NCI-H526 (cell line): ENCODE results near the gene KANK4.

ENCODE experiments used
- DNase-seq, 2 experiments: peaks; one replicate each; lab custom pipeline; 2025; lab: John Stamatoyannopoulos, UW

Gene KANK4

GRCh38 chr1:62304975-62305374 is 14.3 kb downstream of the KANK4 start:
- no peak for DNase-seq

- DNase-seq, result no peak
Measured at GRCh38 chr1:62304515-62304914, 14.7 kb downstream of the KANK4 start.

DNA sequence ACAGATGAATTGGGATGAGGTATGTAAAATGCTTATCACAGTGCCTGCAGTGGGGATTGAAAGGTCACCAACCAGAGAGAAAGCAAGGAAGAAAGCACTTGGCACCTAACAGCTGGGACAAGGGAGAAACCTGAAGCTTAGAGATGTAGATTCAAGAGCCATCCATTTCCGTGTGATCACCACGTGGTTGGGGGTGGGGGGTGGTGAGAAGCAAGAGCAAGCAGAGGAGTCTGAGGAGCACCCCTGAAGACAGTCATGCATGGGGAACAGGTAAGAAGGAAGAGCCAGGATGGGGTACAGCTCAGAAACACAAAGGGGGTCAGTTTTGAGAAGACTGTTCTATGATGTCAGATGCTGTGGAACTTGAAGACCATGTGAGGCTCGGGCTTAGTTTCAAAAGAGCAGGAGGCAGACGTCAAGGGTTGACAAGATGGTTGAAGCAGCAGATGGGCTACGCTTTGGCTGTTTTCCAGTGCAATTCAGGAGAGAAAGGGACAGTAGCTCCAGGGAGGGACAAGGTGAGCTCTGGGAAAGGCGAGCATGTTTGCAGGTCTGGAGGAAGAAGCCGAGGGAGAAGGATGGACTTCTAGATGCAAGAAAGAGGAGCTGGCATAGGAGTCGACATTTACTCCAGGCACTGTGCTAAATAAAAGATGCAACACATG is 17.4 kb downstream of the KANK4 start:
- DNase-seq, result no peak

DNA sequence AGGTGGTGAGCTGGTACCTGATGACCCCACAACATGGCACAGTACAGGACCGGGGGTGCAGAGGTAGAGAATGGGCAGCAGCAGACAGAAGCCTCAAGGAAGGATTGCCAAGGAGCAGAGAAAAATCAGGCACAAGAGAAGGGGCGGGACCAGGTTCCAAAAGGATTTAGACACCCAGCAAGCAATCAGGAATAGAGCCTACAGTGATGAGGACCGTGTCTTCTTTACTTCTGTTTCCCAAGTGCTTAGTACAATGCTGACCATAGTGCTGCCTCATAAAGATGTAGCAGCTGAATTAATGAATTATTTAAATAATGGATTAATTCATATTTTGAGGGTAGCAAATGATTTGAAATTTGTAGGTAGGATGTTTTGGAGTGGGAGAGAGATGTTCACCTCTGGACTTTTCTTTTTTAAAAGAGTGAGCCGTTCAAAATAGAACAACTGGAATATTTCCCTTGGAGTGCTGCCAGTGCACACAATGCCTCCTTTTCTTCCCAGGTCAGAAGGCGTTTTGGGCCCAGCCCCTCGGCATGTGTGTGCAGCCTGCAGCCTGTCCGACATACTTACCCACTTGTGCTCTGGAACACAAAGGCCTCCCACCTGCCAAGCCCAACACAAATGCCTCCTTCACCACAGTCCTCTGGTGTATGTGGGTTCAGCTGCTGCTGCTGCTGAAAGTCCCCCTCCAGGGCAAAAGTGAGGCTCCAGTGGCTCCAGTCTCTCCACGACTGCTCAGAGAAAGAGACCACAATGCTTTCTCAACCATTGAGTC is 19.6 kb downstream of the KANK4 start:
- no peak for DNase-seq

GRCh38 chr1:62295921-62296491 is 23.2 kb downstream of the KANK4 start:
- no peak for DNase-seq

DNA sequence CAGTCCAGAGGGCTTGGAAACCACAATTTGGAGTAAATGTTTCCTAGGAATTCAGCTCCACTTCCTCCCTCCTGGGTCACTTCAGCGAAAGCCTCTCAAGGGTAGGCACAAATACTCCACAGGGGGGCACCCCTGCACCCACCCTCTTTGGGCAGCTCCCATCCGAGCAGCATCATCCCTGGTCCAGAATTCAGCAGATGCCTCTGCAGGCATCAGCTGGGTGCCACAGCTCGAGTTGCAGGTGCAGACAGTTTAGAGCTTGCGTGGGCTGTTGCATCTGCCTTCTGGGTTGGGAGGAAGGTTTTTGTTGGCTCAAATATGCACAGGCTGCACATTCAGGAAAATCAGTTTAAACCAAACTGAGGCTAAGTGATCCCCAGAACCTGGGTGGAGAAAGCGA is 25.0 kb downstream of the KANK4 start:
- DNase-seq, result peak in 1 of 2 experiments; percentile 30

GRCh38 chr1:62288662-62289061 is 30.6 kb downstream of the KANK4 start:
- no peak for DNase-seq

DNA sequence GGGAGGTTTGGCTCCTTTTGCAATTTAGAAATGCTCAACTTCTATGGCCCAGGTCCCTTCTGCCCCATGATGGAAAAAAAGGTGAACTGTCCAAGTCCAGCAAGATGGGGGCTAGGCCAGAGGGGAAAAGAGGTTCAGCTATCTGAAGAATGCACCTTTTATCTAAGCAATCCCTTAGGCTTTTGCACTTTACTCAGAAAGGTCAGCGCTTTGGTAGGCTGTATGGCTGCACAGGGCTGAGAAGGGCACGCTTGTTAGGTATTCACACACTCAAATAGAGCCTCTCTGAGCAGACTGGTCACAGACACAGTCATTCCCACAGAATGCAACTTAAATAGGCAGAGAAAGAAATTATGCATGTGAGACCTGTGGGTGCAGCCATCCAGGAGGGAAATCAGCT is 31.0 kb downstream of the KANK4 start:
- no peak for DNase-seq

DNA sequence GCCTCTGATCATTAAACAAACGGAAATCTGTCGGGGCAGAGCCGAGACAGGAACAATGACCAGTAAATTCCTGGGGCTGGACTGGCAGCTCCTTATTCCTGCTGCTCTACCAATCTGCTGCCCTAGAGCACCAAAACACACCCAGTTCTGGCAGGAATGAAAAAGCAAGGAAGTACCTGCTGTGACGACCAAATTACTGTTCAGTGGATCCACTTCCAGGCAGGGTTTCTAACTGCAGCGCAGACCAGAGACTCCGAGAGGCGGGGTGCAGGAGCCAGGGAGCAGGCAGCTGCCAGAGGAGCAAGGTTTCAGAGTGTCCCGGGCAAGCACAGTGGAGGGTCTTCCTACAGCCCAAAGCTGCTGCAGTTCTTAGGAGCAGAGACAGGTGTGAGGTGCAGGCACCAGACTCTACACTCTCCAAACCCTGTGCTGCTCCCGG is 32.4 kb downstream of the KANK4 start:
- no peak for DNase-seq

GRCh38 chr1:62285984-62286785 is 33.0 kb downstream of the KANK4 start:
- no peak for DNase-seq

GRCh38 chr1:62285440-62285839 is 33.8 kb downstream of the KANK4 start:
- no peak for DNase-seq

DNA sequence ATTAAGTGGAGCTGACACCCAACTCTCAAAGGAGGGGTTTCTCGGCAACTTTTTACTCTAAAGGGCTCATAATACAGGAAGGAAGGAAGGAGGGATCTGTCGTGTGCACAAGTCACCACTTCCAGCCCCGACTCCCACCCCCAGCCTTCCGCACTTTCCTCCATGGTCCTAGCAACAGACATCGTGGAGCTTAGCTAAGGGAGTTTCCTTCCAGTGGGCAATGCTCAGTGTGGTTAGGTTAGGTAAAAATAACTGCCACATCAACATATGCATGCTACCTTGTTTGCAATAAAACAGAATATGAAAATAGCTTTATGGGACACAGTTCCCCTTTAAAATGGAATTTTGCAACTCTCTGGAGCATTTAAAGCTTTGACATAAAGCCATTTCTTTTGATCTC is 35.2 kb downstream of the KANK4 start:
- DNase-seq, result peak in 1 of 2 experiments; percentile 18

GRCh38 chr1:62282909-62283755 is 36.1 kb downstream of the KANK4 start:
- DNase-seq, result peak in 1 of 2 experiments; percentile 18

DNA sequence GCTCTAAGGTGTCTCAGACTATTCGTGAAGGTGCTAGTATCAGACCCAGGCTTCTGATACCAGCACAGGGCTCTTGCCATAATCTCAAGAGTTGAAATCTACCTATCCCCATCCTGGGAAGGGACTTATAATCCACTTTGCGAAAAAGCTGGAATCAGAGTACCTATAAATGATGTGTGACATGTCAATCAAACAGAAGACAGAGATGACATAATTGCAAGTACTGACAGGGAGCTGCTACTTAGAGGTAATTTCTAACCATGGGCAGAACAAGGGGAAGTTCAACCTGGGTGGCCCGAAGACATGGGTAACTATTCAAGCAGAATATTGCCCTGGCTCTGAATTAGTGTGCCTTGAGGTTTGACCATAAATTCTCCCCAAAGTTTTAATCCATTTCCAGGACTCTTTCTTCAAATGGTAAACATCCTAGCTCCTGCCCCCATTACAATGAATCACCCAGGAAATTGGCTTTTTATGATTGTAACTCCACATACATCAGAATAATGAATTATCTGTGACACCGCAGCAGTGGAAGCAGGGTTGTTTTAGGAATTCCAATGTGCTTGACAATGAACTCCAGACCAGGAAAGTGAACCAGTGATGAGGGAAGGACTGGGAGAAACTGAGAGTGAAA is 37.2 kb downstream of the KANK4 start:
- DNase-seq, result no peak

GRCh38 chr1:62280960-62281465 is 38.2 kb downstream of the KANK4 start:
- DNase-seq, result no peak

DNA sequence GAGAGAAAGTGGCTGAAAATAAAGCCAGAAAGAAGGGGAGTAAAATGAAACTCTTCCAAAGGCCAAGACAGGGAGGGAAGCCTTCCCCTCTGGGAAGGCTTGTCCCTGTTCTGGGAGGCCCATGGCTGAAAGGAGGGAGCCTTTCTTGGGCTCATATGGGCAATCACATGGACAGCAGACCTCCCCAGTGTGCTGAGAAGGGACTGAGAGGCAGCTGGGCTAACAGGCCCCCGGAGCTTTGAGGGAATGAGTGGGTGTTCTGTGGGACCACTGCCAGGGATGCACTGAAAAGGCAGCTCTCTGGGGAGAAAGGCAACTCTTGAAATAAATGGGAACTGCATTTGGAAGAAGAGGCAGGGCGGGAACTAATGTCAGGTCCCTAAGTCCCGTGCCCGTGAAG is 39.1 kb downstream of the KANK4 start:
- no peak for DNase-seq

GRCh38 chr1:62276791-62277190 is 42.4 kb downstream of the KANK4 start:
- DNase-seq, result no peak

GRCh38 chr1:62274496-62275485 is 44.4 kb downstream of the KANK4 start:
- no peak for DNase-seq

DNA sequence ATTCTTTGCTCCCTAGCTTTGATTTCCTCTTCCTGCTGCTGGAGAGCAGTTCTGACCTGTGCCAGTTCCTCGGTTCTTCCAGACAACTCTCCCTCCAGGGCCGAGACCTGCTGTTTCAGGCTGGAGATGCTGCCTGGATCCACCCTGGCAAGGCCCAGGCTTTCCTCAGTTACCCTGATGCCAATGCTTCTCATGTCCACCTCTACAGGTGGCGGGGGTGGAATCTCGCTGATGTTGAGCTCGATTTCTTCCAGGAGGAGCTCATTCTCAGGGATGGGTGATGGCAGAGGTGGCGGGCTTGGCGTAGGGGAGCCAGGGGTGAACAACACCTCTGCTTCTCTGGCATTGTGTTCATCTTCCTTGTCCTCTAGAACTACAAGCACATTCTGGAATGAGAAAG is 45.3 kb downstream of the KANK4 start:
- no peak for DNase-seq
